Type B pancreatic cell (in vitro differentiated cells): ENCODE results near the gene ERFL. TPM values are rescaled to one million over a fixed set of nuclear protein-coding genes. Genes with fewer than 3 reads are reported as not detected.

ENCODE experiments used
- DNase-seq: peaks from one replicate; pipeline ENCODE4 v3.0.0; 2021; ENCODE audit warnings: mixed read lengths; ENCODE audit not compliant: unreplicated experiment; ENCODE audit errors: extremely low spot score
- H3K27ac Mint-ChIP-seq: 2 replicates; pipeline ENCODE4 v1.8.0; 2021; ENCODE audit warnings: mild to moderate bottlenecking, mixed read lengths
- H3K27me3 Mint-ChIP-seq: 2 replicates; pipeline ENCODE4 v1.8.0; 2021; ENCODE audit warnings: mixed read lengths
- H3K36me3 Mint-ChIP-seq: 2 replicates; pipeline ENCODE4 v1.8.0; 2021; ENCODE audit warnings: mixed read lengths
- H3K4me1 Mint-ChIP-seq: one replicate; pipeline ENCODE4 v1.8.0; 2021; ENCODE audit warnings: mixed read lengths; ENCODE audit not compliant: unreplicated experiment
- H3K4me3 Mint-ChIP-seq: 2 replicates; pipeline ENCODE4 v1.8.0; 2021; ENCODE audit warnings: mild to moderate bottlenecking, mixed read lengths
- H3K9me3 Mint-ChIP-seq: 2 replicates; pipeline ENCODE4 v1.8.0; 2021; ENCODE audit warnings: mixed read lengths
- total RNA-seq: library from RNA; stranded (reverse); gene quantifications from 2 replicates; pipeline ENCODE4 v1.2.1, GENCODE V29; 2021; ENCODE audit warnings: low replicate concordance
- TF ChIP-seq, protein P1 (sequence below): fragments of 200-600 bp; sonication (generic); conservative IDR thresholded peaks from 2 replicates; pipeline ENCODE4 v1.5.0; 2021; ENCODE audit warnings: antibody characterized with exemption, mild to moderate bottlenecking

The ERFL gene
- total RNA-seq, 1 donor from 2014 or later, result 0.24 TPM

- H3K9me3 Mint-ChIP-seq, result no peaks in the 10 kb centered on the region
- H3K36me3 Mint-ChIP-seq, result peaks cover 36% of the 10 kb centered on the region
- no peaks in the 10 kb centered on the region for H3K27me3 Mint-ChIP-seq
- no peak for DNase-seq
- peaks cover 24% of the 10 kb centered on the region for H3K4me1 Mint-ChIP-seq
- peak overlapping the region; percentile 95 for H3K4me3 Mint-ChIP-seq
- H3K27ac Mint-ChIP-seq, result peak overlapping the region; percentile 91
- TF ChIP-seq, protein P1, sequence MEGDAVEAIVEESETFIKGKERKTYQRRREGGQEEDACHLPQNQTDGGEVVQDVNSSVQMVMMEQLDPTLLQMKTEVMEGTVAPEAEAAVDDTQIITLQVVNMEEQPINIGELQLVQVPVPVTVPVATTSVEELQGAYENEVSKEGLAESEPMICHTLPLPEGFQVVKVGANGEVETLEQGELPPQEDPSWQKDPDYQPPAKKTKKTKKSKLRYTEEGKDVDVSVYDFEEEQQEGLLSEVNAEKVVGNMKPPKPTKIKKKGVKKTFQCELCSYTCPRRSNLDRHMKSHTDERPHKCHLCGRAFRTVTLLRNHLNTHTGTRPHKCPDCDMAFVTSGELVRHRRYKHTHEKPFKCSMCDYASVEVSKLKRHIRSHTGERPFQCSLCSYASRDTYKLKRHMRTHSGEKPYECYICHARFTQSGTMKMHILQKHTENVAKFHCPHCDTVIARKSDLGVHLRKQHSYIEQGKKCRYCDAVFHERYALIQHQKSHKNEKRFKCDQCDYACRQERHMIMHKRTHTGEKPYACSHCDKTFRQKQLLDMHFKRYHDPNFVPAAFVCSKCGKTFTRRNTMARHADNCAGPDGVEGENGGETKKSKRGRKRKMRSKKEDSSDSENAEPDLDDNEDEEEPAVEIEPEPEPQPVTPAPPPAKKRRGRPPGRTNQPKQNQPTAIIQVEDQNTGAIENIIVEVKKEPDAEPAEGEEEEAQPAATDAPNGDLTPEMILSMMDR, result no peak
Observed at GRCh38 chr19:41862445-41862986, 65.7 kb downstream of the ERFL start.

DNA sequence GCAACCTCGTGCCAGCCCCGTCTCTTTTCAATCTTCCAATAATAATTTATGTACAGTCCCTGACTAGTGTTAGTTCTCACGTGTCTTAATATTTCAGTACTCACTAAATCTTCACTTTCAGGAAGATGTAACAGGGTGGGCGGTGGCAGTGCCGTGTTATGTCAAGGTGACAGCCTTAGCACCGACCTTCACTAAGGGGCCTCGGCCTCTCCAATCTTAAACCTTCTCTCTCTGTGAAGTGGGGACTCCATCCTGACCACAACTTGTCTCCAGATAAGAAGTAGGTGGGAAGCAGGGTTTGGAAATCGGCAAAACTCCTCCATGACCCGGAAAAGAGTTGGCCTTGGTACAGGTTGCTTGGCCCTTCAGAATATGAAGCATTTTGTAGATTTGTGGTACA, 66.4 kb downstream of the ERFL start:
- Mint-ChIP-seq H3K27ac (peak overlapping the region; percentile 91), H3K27me3 (peaks cover 6% of the 10 kb centered on the region), H3K4me1 (peaks cover 24% of the 10 kb centered on the region), H3K36me3 (peaks cover 36% of the 10 kb centered on the region), H3K4me3 (peak overlapping the region; percentile 95), H3K9me3 (no peaks in the 10 kb centered on the region)
- TF ChIP-seq, protein P1, result no peak
- no peak for DNase-seq

- H3K27me3 Mint-ChIP-seq, result peaks cover 8% of the 10 kb centered on the region
- H3K36me3 Mint-ChIP-seq, result peaks cover 36% of the 10 kb centered on the region
- H3K9me3 Mint-ChIP-seq, result no peaks in the 10 kb centered on the region
- H3K4me3 Mint-ChIP-seq, result peak overlapping the region; percentile 95
- DNase-seq, result no peak
- TF ChIP-seq, protein P1, result no peak
- H3K4me1 Mint-ChIP-seq, result peaks cover 24% of the 10 kb centered on the region
- peak overlapping the region; percentile 91 for H3K27ac Mint-ChIP-seq
Observed at GRCh38 chr19:41861116-41861768, 67.0 kb downstream of the ERFL start.

DNA sequence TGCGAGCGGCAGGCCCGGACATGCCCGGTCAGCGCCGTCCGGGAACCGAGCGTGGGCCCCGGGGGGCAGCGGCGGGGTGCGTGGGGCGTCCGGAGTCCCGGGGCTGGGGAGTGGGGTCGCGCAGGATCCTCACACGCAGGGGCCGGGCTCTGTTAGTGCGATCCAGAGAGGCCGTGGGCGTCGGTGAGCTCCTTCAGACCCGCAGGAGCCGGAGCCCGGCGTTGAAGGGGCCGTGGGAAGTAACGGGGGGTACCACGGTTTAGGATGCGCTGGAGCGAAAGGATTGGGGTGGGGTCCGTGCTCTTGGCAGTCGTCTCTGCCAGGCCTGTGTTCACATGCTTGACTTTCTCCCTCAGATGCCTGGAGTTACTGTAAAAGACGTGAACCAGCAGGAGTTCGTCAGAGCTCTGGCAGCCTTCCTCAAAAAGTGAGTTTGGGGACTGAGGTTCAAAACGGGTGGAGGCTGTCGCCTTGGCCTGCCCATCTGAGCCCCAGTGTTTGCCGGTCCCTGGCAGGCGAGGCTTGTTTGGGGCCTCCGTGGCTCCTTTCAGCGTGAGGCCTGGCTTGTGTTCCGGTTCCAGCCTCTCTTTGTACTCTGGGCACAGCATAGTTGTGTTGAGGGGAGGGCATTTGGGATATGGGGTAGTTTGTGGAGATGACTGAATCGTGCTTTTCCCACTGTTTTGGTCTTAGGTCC, 67.7 kb downstream of the ERFL start:
- H3K27ac Mint-ChIP-seq, result peak overlapping the region; percentile 91
- peaks cover 13% of the 10 kb centered on the region for H3K27me3 Mint-ChIP-seq
- H3K9me3 Mint-ChIP-seq, result no peaks in the 10 kb centered on the region
- DNase-seq, result no peak
- peaks cover 36% of the 10 kb centered on the region for H3K36me3 Mint-ChIP-seq
- TF ChIP-seq, protein P1, result no peak
- H3K4me3 Mint-ChIP-seq, result peak overlapping the region; percentile 95
- H3K4me1 Mint-ChIP-seq, result peaks cover 24% of the 10 kb centered on the region

DNA sequence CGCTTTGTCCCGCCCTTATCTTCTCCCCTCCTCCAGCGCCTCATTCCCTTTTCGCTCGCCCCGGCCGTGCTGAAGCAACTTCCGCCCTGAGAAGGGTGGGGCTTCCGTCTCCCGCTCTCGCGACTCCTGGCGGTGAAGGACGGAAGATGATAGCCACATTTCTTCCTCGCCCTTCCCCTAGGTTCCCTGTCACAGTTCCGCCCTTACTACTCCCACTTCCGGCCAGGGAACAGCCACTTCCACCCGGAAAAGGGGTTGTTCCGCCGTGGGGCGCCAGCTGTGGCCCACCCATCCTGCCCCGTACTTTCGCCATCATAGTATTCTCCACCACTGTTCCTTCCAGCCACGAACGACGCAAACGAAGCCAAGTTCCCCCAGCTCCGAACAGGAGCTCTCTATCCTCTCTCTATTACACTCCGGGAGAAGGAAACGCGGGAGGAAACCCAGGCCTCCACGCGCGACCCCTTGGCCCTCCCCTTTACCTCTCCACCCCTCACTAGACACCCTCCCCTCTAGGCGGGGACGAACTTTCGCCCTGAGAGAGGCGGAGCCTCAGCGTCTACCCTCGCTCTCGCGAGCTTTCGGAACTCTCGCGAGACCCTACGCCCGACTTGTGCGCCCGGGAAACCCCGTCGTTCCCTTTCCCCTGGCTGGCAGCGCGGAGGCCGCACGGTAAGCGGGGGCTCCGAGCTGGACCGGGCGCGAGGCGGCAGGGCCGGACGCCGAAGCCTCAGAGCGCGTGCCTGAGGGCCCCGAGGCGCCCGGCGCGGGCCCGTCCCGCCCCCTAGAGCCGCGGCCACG, 68.4 kb downstream of the ERFL start, which contains the start of gene RPS19:
RPS19 (plus strand) TSS at position 638 of the 801 bp plus-strand sequence. CDS start 520 bp downstream, outside the sequence.
- H3K27me3 Mint-ChIP-seq, result peaks cover 20% of the 10 kb centered on the region
- TF ChIP-seq, protein P1, result peak; percentile 81
- H3K27ac Mint-ChIP-seq, result peak within 1 kb of the TSS; percentile 99
- H3K36me3 Mint-ChIP-seq, result peaks cover 36% of the 10 kb centered on the region
- peak; percentile 99 for DNase-seq
- H3K9me3 Mint-ChIP-seq, result no peaks in the 10 kb centered on the region
- H3K4me1 Mint-ChIP-seq, result peaks cover 24% of the 10 kb centered on the region
- H3K4me3 Mint-ChIP-seq, result peak within 1 kb of the TSS; percentile 95
